Measurements from ENCODE around the gene PDLIM5. TPM values are rescaled to one million over a fixed set of nuclear protein-coding genes. Genes with fewer than 3 reads are reported as not detected.
"Not testable (repeated sequence)": the region's sequence is repeated elsewhere in the genome, so short reads cannot be mapped to it uniquely, and the experiment has no call there.

Gene PDLIM5
- total RNA-seq, 1 experiment from 2014 or later, result 14.1 TPM

GRCh38 chr4:94595880-94596483, 144.2 kb downstream of the PDLIM5 start:
- DNase-seq (ENCODE audit: low spot score), result peak; percentile 35

- no peak for DNase-seq (ENCODE audit: low spot score)
Measured at GRCh38 chr4:94598758-94599157, 147.0 kb downstream of the PDLIM5 start.

GRCh38 chr4:94603170-94603747, 151.5 kb downstream of the PDLIM5 start:
- DNase-seq (ENCODE audit: low spot score), result peak; percentile 41

- no peak for DNase-seq (ENCODE audit: low spot score)
Measured at GRCh38 chr4:94605241-94605805, 153.6 kb downstream of the PDLIM5 start.

- no peak for DNase-seq (ENCODE audit: low spot score)
Measured at GRCh38 chr4:94610145-94610544, 158.4 kb downstream of the PDLIM5 start.

- DNase-seq (ENCODE audit: low spot score), result no peak
Measured at GRCh38 chr4:94613248-94613647, 161.5 kb downstream of the PDLIM5 start.

GRCh38 chr4:94615451-94615850, 163.7 kb downstream of the PDLIM5 start:
- no peak for DNase-seq (ENCODE audit: low spot score)

GRCh38 chr4:94621491-94622080, 169.8 kb downstream of the PDLIM5 start:
- DNase-seq (ENCODE audit: low spot score), result no peak

- no peak for DNase-seq (ENCODE audit: low spot score)
Measured at GRCh38 chr4:94623126-94623911, 171.6 kb downstream of the PDLIM5 start.

GRCh38 chr4:94626942-94627341, 175.2 kb downstream of the PDLIM5 start:
- no peak for DNase-seq (ENCODE audit: low spot score)

- DNase-seq (ENCODE audit: low spot score), result not testable (repeated sequence)
Measured at GRCh38 chr4:94629058-94629457, 177.3 kb downstream of the PDLIM5 start.

- no peak for DNase-seq (ENCODE audit: low spot score)
Measured at GRCh38 chr4:94629837-94630236, 178.1 kb downstream of the PDLIM5 start.

GRCh38 chr4:94634271-94634670, 182.5 kb downstream of the PDLIM5 start:
- no peak for DNase-seq (ENCODE audit: low spot score)

GRCh38 chr4:94635177-94635576, 183.4 kb downstream of the PDLIM5 start:
- DNase-seq (ENCODE audit: low spot score), result no peak

- DNase-seq (ENCODE audit: low spot score), result no peak
Measured at GRCh38 chr4:94636004-94636403, 184.3 kb downstream of the PDLIM5 start.

GRCh38 chr4:94639298-94639697, 187.6 kb downstream of the PDLIM5 start:
- no peak for DNase-seq (ENCODE audit: low spot score)

GRCh38 chr4:94640151-94640550, 188.4 kb downstream of the PDLIM5 start:
- DNase-seq (ENCODE audit: low spot score), result no peak

- peak; percentile 72 for DNase-seq (ENCODE audit: low spot score)
Measured at GRCh38 chr4:94641702-94642560, 190.2 kb downstream of the PDLIM5 start.

- no peak for DNase-seq (ENCODE audit: low spot score)
Measured at GRCh38 chr4:94642561-94642866, 190.8 kb downstream of the PDLIM5 start.

- no peak for DNase-seq (ENCODE audit: low spot score)
Measured at GRCh38 chr4:94648699-94649098, 197.0 kb downstream of the PDLIM5 start.

GRCh38 chr4:94649381-94650133, 197.8 kb downstream of the PDLIM5 start:
- no peak for DNase-seq (ENCODE audit: low spot score)
